ENCODE data around the gene IKZF3. TPM values are rescaled to one million over a fixed set of nuclear protein-coding genes. Genes with fewer than 3 reads are reported as not detected.
"Not testable (repeated sequence)": the region's sequence is repeated elsewhere in the genome, so short reads cannot be mapped to it uniquely, and the experiment has no call there.

The IKZF3 gene
- polyA plus RNA-seq, 1 of the 3 experiments (the other 2 are of a cell fraction): not detected

DNA sequence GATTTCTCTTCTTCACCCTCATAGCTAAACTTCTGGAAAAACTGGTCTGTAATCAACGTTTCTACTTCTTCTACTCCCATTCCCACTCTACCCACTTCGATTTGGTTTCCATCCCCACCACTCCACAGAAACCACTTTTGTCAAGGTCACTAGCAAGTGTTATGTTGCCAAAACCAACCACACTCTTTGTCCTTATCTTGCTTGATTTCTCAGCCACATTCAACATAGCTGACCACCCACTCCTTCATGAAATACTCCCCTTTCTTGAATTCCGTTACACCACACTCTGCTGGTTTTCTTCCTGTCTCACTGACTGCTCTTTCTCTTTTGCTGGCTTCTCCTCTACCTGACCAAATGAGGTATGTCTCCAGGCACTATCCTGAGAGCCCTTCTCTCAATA is 11.9 kb downstream of the IKZF3 start (continued):
- TF ChIP-seq IRF3 (IDR thresholded peaks at IDR 0.05; ENCODE audit: low read depth, low read length) (no peak), MXI1 (IDR thresholded peaks at IDR 0.05; ENCODE audit: low read depth, low read length) (no peak), RXRA (IDR thresholded peaks at IDR 0.05; ENCODE audit: borderline replicate concordance, low read depth) (no peak), EZH2phosphoT487 (IDR thresholded peaks at IDR 0.05; ENCODE audit: borderline replicate concordance, low read depth) (no peak), USF1 (IDR thresholded peaks at IDR 0.05; ENCODE audit: borderline replicate concordance, low read depth) (no peak)
- TF ChIP-seq, protein P1, sequence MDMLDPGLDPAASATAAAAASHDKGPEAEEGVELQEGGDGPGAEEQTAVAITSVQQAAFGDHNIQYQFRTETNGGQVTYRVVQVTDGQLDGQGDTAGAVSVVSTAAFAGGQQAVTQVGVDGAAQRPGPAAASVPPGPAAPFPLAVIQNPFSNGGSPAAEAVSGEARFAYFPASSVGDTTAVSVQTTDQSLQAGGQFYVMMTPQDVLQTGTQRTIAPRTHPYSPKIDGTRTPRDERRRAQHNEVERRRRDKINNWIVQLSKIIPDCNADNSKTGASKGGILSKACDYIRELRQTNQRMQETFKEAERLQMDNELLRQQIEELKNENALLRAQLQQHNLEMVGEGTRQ (IDR thresholded peaks at IDR 0.05; ENCODE audit: borderline replicate concordance, low read depth, low read length): no peak

GRCh38 chr17:39850186-39850585 is 13.9 kb downstream of the IKZF3 start:
- H3K79me2 ChIP-seq (ENCODE audit: insufficient read depth); H3K27ac ChIP-seq (ENCODE audit: low read depth in 2 of 2, low read length in 1 of 2); H3K4me3 ChIP-seq (ENCODE audit: low read depth in 2 of 2, low read length in 1 of 2); H2AFZ ChIP-seq (ENCODE audit: low read depth); H3K36me3 ChIP-seq (replicated peaks in 1 of 2; ENCODE audit: control insufficient read depth in 1 of 2, insufficient read depth in 2 of 2, low read length in 1 of 2); H3K4me1 ChIP-seq (ENCODE audit: control insufficient read depth in 1 of 2, insufficient read depth in 2 of 2, low read depth in 1 of 2, low read length in 1 of 2); H4K20me1 ChIP-seq (ENCODE audit: insufficient read depth); H3F3A ChIP-seq (replicated peaks; ENCODE audit: insufficient read depth); H3K9me3 ChIP-seq; POLR2A ChIA-PET; H3K4me2 ChIP-seq; H3K9ac ChIP-seq; CTCF ChIA-PET; DNase-seq; H3K9me2 ChIP-seq: not testable (repeated sequence)
- H3K27me3 ChIP-seq (ENCODE audit: insufficient read depth): peaks cover 42% of the 10 kb centered on the region; the same call in 1 of the 2 replicates

GRCh38 chr17:39848600-39848999 is 15.5 kb downstream of the IKZF3 start:
- Histone ChIP-seq H3K36me3 (replicated peaks in 1 of 2; ENCODE audit: control insufficient read depth in 1 of 2, insufficient read depth in 2 of 2, low read length in 1 of 2) (no peaks in the 10 kb centered on the region), H3K9me3 (no peaks in the 10 kb centered on the region), H3K4me1 (ENCODE audit: control insufficient read depth in 1 of 2, insufficient read depth in 2 of 2, low read depth in 1 of 2, low read length in 1 of 2) (no peaks in the 10 kb centered on the region), H3K79me2 (ENCODE audit: insufficient read depth) (no peaks in the 10 kb centered on the region), H2AFZ (ENCODE audit: low read depth) (no peak overlapping the region), H3K9me2 (no peaks in the 10 kb centered on the region), H3K4me3 (ENCODE audit: low read depth in 2 of 2, low read length in 1 of 2) (no peak overlapping the region), H3K9ac (no peak overlapping the region), H3K27ac (ENCODE audit: low read depth in 2 of 2, low read length in 1 of 2) (no peak overlapping the region), H3K4me2 (no peak overlapping the region), H3K27me3 (ENCODE audit: insufficient read depth) (peaks cover 41% of the 10 kb centered on the region), H4K20me1 (ENCODE audit: insufficient read depth) (no peaks in the 10 kb centered on the region), H3F3A (replicated peaks; ENCODE audit: insufficient read depth) (peaks cover 7% of the 10 kb centered on the region)
- no peak for DNase-seq
- ChIA-PET POLR2A (no interaction called here), CTCF (no interaction called here)
- 11% methylated on average over 4 of the region's 4 CpGs for WGBS (ENCODE audit: low lambda C conversion rate)
- TF ChIP-seq RXRA (IDR thresholded peaks at IDR 0.05; ENCODE audit: borderline replicate concordance, low read depth) (no peak), IRF3 (IDR thresholded peaks at IDR 0.05; ENCODE audit: low read depth, low read length) (no peak), TCF12 (IDR thresholded peaks at IDR 0.05) (no peak), NRF1 (IDR thresholded peaks at IDR 0.05; ENCODE audit: low read depth, low read length) (no peak), GATA2 (CRISPR knock-in tag; IDR thresholded peaks at IDR 0.05) (no peak), NFIC (IDR thresholded peaks at IDR 0.05; ENCODE audit: borderline replicate concordance) (no peak), POLR2AphosphoS5 (IDR thresholded peaks at IDR 0.05; ENCODE audit: low read depth, low read length) (no peak), EP300 (IDR thresholded peaks at IDR 0.05; ENCODE audit: borderline replicate concordance in 1 of 2, low read depth in 1 of 2, low read length in 1 of 2) (no peak), SIN3A (IDR thresholded peaks at IDR 0.05; ENCODE audit: borderline replicate concordance, low read depth, low read length) (no peak), JUND (IDR thresholded peaks at IDR 0.05) (no peak), MXI1 (IDR thresholded peaks at IDR 0.05; ENCODE audit: low read depth, low read length) (no peak)
- TF ChIP-seq, protein P2, sequence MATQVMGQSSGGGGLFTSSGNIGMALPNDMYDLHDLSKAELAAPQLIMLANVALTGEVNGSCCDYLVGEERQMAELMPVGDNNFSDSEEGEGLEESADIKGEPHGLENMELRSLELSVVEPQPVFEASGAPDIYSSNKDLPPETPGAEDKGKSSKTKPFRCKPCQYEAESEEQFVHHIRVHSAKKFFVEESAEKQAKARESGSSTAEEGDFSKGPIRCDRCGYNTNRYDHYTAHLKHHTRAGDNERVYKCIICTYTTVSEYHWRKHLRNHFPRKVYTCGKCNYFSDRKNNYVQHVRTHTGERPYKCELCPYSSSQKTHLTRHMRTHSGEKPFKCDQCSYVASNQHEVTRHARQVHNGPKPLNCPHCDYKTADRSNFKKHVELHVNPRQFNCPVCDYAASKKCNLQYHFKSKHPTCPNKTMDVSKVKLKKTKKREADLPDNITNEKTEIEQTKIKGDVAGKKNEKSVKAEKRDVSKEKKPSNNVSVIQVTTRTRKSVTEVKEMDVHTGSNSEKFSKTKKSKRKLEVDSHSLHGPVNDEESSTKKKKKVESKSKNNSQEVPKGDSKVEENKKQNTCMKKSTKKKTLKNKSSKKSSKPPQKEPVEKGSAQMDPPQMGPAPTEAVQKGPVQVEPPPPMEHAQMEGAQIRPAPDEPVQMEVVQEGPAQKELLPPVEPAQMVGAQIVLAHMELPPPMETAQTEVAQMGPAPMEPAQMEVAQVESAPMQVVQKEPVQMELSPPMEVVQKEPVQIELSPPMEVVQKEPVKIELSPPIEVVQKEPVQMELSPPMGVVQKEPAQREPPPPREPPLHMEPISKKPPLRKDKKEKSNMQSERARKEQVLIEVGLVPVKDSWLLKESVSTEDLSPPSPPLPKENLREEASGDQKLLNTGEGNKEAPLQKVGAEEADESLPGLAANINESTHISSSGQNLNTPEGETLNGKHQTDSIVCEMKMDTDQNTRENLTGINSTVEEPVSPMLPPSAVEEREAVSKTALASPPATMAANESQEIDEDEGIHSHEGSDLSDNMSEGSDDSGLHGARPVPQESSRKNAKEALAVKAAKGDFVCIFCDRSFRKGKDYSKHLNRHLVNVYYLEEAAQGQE (IDR thresholded peaks at IDR 0.05; ENCODE audit: low read depth, low read length): no peak
- TF ChIP-seq, protein P3, sequence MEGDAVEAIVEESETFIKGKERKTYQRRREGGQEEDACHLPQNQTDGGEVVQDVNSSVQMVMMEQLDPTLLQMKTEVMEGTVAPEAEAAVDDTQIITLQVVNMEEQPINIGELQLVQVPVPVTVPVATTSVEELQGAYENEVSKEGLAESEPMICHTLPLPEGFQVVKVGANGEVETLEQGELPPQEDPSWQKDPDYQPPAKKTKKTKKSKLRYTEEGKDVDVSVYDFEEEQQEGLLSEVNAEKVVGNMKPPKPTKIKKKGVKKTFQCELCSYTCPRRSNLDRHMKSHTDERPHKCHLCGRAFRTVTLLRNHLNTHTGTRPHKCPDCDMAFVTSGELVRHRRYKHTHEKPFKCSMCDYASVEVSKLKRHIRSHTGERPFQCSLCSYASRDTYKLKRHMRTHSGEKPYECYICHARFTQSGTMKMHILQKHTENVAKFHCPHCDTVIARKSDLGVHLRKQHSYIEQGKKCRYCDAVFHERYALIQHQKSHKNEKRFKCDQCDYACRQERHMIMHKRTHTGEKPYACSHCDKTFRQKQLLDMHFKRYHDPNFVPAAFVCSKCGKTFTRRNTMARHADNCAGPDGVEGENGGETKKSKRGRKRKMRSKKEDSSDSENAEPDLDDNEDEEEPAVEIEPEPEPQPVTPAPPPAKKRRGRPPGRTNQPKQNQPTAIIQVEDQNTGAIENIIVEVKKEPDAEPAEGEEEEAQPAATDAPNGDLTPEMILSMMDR (IDR thresholded peaks at IDR 0.05): no peak

Measured in SK-N-SH (cell line).